Brain microvascular endothelial cell (primary cell): Measurements from ENCODE around the gene UQCRFS1.

Experiments used
- DNase-seq: peaks from one replicate; pipeline ENCODE4 v3.0.0-alpha.2; 2020
- H3K27ac ChIP-seq: fragments of 250-450 bp; sonication (Bioruptor Pico); 2 replicates; pipeline ENCODE4 v1.5.1; 2020; ENCODE audit warnings: mild to moderate bottlenecking, moderate library complexity
- H3K27me3 ChIP-seq: fragments of 250-450 bp; sonication (Bioruptor Pico); replicated peaks from 2 replicates; pipeline ENCODE4 v1.5.1; 2020; ENCODE audit warnings: mild to moderate bottlenecking
- H3K36me3 ChIP-seq: fragments of 250-450 bp; sonication (Bioruptor Pico); replicated peaks from 2 replicates; pipeline ENCODE4 v1.5.1; 2020; ENCODE audit warnings: mild to moderate bottlenecking
- H3K4me3 ChIP-seq: 2 replicates; pipeline ENCODE4 v1.5.1; 2011; ENCODE audit warnings: low read depth, mild to moderate bottlenecking, control low read depth, low read length, moderate library complexity
- CTCF ChIP-seq: IDR thresholded peaks from 2 replicates; pipeline ENCODE4 v1.5.1; 2011; ENCODE audit warnings: low read depth, mild to moderate bottlenecking, moderate library complexity, low read length, control low read depth, inconsistent platforms; ENCODE audit errors: missing control alignments
- in situ Hi-C: cut with HindIII; loops from 2 replicates; pipeline ENCODE4 v1.10.0; 2017; ENCODE audit warnings: low sequenced_read_pairs, low pct_ligation_motif_present

The UQCRFS1 gene

GRCh38 chr19:29201855-29202254 lies 11.1 kb downstream of the UQCRFS1 start:
- no peak overlapping the region for H3K4me3 ChIP-seq
- no peak for DNase-seq
- no peaks in the 10 kb centered on the region for H3K27me3 ChIP-seq
- H3K27ac ChIP-seq, result no peak overlapping the region
- in situ Hi-C loops, result no loop called here
- peaks cover 8% of the 10 kb centered on the region for H3K36me3 ChIP-seq
- no peak for TF ChIP-seq CTCF

- TF ChIP-seq CTCF, result no peak
- Histone ChIP-seq H3K36me3 (no peaks in the 10 kb centered on the region), H3K27ac (no peak overlapping the region), H3K27me3 (no peaks in the 10 kb centered on the region), H3K4me3 (no peak overlapping the region)
- in situ Hi-C loops, result no loop called here
- DNase-seq, result no peak
These were observed 18.3 kb downstream of the UQCRFS1 start for GRCh38 chr19:29194658-29195057.

GRCh38 chr19:29193155-29193554 lies 19.8 kb downstream of the UQCRFS1 start:
- Histone ChIP-seq H3K27ac (no peak overlapping the region), H3K4me3 (no peak overlapping the region), H3K27me3 (no peaks in the 10 kb centered on the region), H3K36me3 (no peaks in the 10 kb centered on the region)
- in situ Hi-C loops, result no loop called here
- no peak for DNase-seq
- no peak for TF ChIP-seq CTCF

GRCh38 chr19:29191005-29191404 lies 21.9 kb downstream of the UQCRFS1 start:
- in situ Hi-C loops, result no loop called here
- TF ChIP-seq CTCF, result no peak
- DNase-seq, result no peak
- no peak overlapping the region for H3K4me3 ChIP-seq
- no peaks in the 10 kb centered on the region for H3K27me3 ChIP-seq
- H3K27ac ChIP-seq, result no peak overlapping the region
- no peaks in the 10 kb centered on the region for H3K36me3 ChIP-seq

- DNase-seq, result no peak
- in situ Hi-C loops, result no loop called here
- Histone ChIP-seq H3K4me3 (no peak overlapping the region), H3K36me3 (no peaks in the 10 kb centered on the region), H3K27me3 (no peaks in the 10 kb centered on the region), H3K27ac (no peak overlapping the region)
- no peak for TF ChIP-seq CTCF
These were observed 24.0 kb downstream of the UQCRFS1 start for GRCh38 chr19:29189033-29189360.

GRCh38 chr19:29188289-29189032 lies 24.5 kb downstream of the UQCRFS1 start:
- in situ Hi-C loops, result no loop called here
- no peak overlapping the region for H3K27ac ChIP-seq
- no peak for TF ChIP-seq CTCF
- H3K36me3 ChIP-seq, result no peaks in the 10 kb centered on the region
- no peaks in the 10 kb centered on the region for H3K27me3 ChIP-seq
- no peak for DNase-seq
- no peak overlapping the region for H3K4me3 ChIP-seq
